GM18951 (cell line): ENCODE results near the gene IDI2.

Experiments
- POLR2A ChIP-seq: IDR thresholded peaks from 4 replicates; pipeline ENCODE4 v1.6.1; 2011; ENCODE audit warnings: mild to moderate bottlenecking; ENCODE audit not compliant: insufficient read length, insufficient read depth; ENCODE audit errors: extremely low read depth
- in situ Hi-C: fragments of 300-500 bp; cut with MboI; formaldehyde crosslinking; loops from one replicate; pipeline ENCODE4 v1.12.0; 2022; ENCODE audit warnings: low sequenced_read_pairs, mixed read lengths, inconsistent platforms; ENCODE audit not compliant: unreplicated experiment

The IDI2 gene

GRCh38 chr10:1009071-1009494 is 16.6 kb downstream of the IDI2 start:
- in situ Hi-C loops, result no loop called here
- TF ChIP-seq POLR2A, result no peak

- in situ Hi-C loops, result no loop called here
- TF ChIP-seq POLR2A, result no peak
Measured at GRCh38 chr10:1007583-1007982, 18.1 kb downstream of the IDI2 start.

DNA sequence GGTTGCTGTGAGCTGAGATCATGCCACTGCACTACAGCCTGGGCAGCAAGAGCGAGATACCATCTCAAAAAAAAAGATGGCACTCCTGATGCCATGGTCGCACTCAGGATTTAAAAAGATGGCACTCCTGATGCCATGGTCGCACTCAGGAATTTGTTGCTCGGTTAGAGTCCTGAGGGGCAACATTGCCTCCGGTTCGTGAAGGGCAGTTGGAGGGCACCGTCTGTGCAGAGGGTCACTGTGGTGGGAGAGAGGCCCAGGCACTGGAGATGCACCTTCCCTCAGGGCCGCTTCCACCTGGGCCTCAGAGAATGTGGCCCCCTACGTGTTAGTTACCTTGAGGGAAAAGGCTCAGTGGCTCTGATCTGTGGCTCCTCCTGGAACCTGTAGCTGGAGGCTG is 19.1 kb downstream of the IDI2 start:
- TF ChIP-seq POLR2A, result no peak
- in situ Hi-C loops, result no loop called here

DNA sequence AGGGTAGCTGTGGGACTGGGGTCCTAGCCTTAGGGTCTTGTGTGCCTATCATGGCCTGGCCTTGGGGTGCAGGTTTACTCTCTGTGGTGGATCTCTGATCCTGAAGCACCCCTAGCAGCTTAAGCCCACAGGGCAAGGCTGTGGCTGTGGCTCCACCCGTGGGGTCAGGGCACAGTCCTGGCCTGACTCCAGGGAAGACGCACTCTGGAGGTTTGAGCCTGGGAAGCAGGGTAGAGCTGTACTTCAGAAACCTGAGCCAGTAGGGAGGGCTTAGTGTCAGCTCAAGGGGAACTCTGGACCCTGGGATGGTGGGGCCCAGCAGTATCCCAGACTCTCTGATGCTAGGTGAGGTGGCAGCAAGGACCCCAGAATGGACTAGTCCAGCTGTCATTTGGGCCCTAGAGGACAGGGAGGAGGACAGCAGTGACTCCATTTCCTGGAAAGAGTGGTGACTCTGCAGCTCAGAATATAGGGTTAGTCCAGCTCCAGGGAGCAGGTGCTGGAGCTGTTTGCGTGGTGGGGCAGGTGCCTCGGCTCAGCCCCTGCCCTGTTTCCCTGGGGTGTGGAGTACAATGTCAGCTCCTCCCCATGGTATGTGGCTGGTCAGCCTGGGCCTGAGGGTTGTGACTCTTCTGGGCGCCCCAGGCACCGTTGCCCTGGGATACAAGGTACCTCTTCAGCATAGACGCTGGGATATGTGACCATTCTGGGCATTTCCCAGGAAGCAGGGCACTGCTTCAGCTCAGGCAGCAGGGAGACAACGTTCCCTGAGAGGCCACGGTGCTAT is 21.6 kb downstream of the IDI2 start:
- in situ Hi-C loops, result no loop called here
- TF ChIP-seq POLR2A, result no peak

- in situ Hi-C loops, result no loop called here
- no peak for TF ChIP-seq POLR2A
Measured at GRCh38 chr10:1002425-1003006, 23.1 kb downstream of the IDI2 start.

- no peak for TF ChIP-seq POLR2A
- in situ Hi-C loops, result no loop called here
Measured at GRCh38 chr10:997266-998022, 28.2 kb downstream of the IDI2 start.

GRCh38 chr10:996031-996430 is 29.6 kb downstream of the IDI2 start:
- no peak for TF ChIP-seq POLR2A
- in situ Hi-C loops, result no loop called here

- no peak for TF ChIP-seq POLR2A
- in situ Hi-C loops, result no loop called here
Measured at GRCh38 chr10:995559-995926, 30.1 kb downstream of the IDI2 start.

- in situ Hi-C loops, result no loop called here
Measured at GRCh38 chr10:994836-995558, 30.7 kb downstream of the IDI2 start.

DNA sequence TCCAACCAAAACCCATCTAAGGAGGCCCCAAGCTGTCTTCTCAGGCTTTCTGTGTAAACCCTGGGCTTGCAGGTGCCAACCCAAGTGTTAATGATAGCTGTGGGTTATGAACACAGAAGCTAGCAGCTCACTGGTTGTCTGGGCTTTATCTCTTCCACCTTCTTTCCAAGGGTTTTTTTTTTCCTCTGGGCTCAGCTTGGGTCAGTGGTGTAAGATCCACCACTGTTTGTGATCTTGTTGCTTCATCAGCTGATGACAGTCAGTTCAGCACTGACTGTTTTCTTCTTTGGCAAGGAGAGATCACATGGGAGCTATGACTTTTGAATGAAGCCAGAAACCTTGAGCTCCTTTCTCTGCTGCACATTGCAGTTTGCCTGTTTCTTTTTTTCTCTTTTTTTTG is 32.8 kb downstream of the IDI2 start:
- no peak for TF ChIP-seq POLR2A
- in situ Hi-C loops, result no loop called here

More at GRCh38 chr10:994836-995558, 30.7 kb downstream of the IDI2 start:
- TF ChIP-seq POLR2A, result no peak

DNA sequence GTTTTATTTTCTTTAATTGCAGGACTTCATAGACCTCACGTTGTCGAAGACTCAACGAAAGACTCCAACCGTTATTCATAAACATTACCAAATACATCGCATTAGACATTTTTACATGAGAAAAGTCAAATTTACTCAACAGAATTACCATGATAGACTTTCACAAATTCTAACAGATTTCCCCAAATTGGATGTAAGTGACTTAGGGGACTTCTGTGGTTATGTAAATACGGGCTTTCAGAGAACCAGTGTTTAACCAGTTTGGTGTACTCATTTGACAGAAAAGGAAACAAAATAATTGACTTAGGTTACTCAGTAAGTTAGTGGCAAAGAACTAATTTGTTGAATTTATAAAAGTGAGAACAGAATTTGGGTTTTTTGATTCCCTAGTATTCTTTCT is 33.2 kb downstream of the IDI2 start:
- in situ Hi-C loops, result no loop called here
- TF ChIP-seq POLR2A, result no peak

- in situ Hi-C loops, result no loop called here
- TF ChIP-seq POLR2A, result no peak
Measured at GRCh38 chr10:990808-991207, 34.9 kb downstream of the IDI2 start.

DNA sequence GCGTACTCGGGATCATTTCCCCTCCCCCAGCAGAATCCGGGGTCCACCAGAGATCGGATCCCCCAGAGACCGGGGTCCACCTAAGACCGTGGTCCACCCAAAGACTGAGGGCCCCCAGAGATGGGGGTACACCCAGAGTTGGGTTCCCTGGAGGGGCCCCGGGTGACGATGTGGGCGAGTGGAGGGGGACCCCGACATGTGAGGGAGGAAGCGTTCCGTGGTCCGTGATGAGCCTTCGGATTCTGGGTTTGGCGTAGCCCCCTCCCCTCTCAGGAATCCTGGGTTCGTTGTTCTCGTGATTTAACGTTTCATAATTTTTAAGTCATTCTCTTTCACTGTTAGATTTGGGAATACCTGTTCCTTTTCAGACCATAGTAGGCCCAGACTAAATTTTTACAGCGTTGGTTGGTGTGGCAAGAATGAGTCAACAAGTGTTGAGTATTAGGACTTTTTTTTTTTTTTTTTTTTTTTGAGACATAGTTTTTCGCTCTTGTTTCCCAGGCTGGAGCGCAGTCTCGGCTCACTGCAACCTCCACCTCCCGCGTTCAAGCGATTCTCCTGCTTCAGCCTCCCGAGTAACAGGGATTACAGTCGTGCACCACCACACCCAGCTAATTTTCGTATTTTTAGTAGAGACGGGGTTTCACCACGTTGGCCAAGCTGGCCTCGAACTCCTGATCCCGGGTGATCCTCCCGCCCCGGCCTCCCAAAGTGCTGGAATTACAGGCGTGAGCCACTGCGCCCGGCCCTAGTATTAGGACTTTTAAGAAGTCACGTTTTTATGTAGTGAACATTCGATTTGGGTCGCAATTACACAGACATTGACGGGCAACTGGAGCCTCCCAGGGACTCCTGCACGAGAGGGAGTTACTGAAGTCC is 36.8 kb downstream of the IDI2 start:
- TF ChIP-seq POLR2A, result no peak
- in situ Hi-C loops, result no loop called here
